Keratinocyte (primary cell): ENCODE data around the gene PTPN14. TPM values are rescaled to one million over a fixed set of nuclear protein-coding genes. Genes with fewer than 3 reads are reported as not detected.

ENCODE experiments used
- DNase-seq: peaks from one replicate; pipeline ENCODE4 v3.0.0-alpha.2; 2011; ENCODE audit warnings: low read depth, missing footprints, low spot score
- FAIRE-seq: peaks from 2 replicates; lab custom pipeline; 2011; peaks lifted over from hg19 to GRCh38; lab: Jason Lieb, UNC
- H2AFZ ChIP-seq: 2 replicates; pipeline ENCODE4 v1.6.0; 2012; ENCODE audit warnings: low read length, control low read depth, inconsistent platforms; ENCODE audit not compliant: control insufficient read depth
- H3K27ac ChIP-seq: 2 replicates; pipeline ENCODE4 v1.5.1; 2011; ENCODE audit warnings: low read length; ENCODE audit not compliant: control insufficient read depth, insufficient read depth
- H3K27me3 ChIP-seq: 3 replicates; pipeline ENCODE4 v1.6.0; 2011; ENCODE audit warnings: low read length; ENCODE audit not compliant: control insufficient read depth, insufficient read depth; ENCODE audit errors: extremely low read depth
- H3K36me3 ChIP-seq, 2 experiments: 2 replicates in 1 of 2; 3 replicates in 1 of 2; pipeline ENCODE4 v1.5.1; 2011; ENCODE audit warnings: low read length in 2 of 2, mild to moderate bottlenecking in 1 of 2; ENCODE audit not compliant: control insufficient read depth in 2 of 2, insufficient read depth in 2 of 2; ENCODE audit errors: extremely low read depth in 1 of 2
- H3K4me1 ChIP-seq: 3 replicates; pipeline ENCODE4 v1.5.1; 2011; ENCODE audit warnings: low read length; ENCODE audit not compliant: control insufficient read depth, insufficient read depth; ENCODE audit errors: extremely low read depth
- H3K4me2 ChIP-seq: 3 replicates; pipeline ENCODE4 v1.6.0; 2011; ENCODE audit warnings: low read depth, low read length; ENCODE audit not compliant: control insufficient read depth, insufficient read depth; ENCODE audit errors: extremely low read depth
- H3K4me3 ChIP-seq, 3 experiments: fragments of 200-600 bp in 1 of 3; sonication (generic) in 1 of 3; 2 replicates in 2 of 3; 3 replicates in 1 of 3; pipeline ENCODE4 v1.5.1; 2011 to 2016; ENCODE audit warnings: low read length in 3 of 3, mild to moderate bottlenecking in 3 of 3, control low read depth in 2 of 3, inconsistent platforms in 1 of 3, low read depth in 1 of 3, mixed read lengths in 1 of 3, mixed run types in 1 of 3, moderate library complexity in 1 of 3; ENCODE audit not compliant: control insufficient read depth in 2 of 3, insufficient read depth in 2 of 3; ENCODE audit errors: extremely low read depth in 1 of 3
- H3K79me2 ChIP-seq: 2 replicates; pipeline ENCODE4 v1.6.0; 2012; ENCODE audit warnings: low read length; ENCODE audit not compliant: control insufficient read depth, insufficient read depth
- H3K9ac ChIP-seq: 3 replicates; pipeline ENCODE4 v1.6.0; 2011; ENCODE audit warnings: low read length; ENCODE audit not compliant: control insufficient read depth, insufficient read depth; ENCODE audit errors: extremely low read depth
- H3K9me1 ChIP-seq: 3 replicates; pipeline ENCODE4 v1.6.0; 2011; ENCODE audit warnings: low read length; ENCODE audit not compliant: control insufficient read depth, insufficient read depth; ENCODE audit errors: extremely low read depth
- H3K9me3 ChIP-seq: 2 replicates; pipeline ENCODE4 v1.5.1; 2012; ENCODE audit warnings: low read depth, low read length; ENCODE audit not compliant: control insufficient read depth
- H4K20me1 ChIP-seq: 3 replicates; pipeline ENCODE4 v1.6.0; 2011; ENCODE audit warnings: low read length; ENCODE audit not compliant: control insufficient read depth, insufficient read depth; ENCODE audit errors: extremely low read depth
- CTCF ChIP-seq, 3 experiments: IDR thresholded peaks in 1 of 3; conservative IDR thresholded peaks in 1 of 3; optimal IDR thresholded peaks in 1 of 3; 2 replicates in 2 of 3; 3 replicates in 1 of 3; pipeline versions ENCODE3 to v1.5.1; 2011; ENCODE audit warnings: low read length in 3 of 3, mild to moderate bottlenecking in 3 of 3, moderate library complexity in 2 of 3, control low read depth in 1 of 3, inconsistent platforms in 1 of 3; ENCODE audit not compliant: insufficient read depth in 2 of 3; ENCODE audit errors: extremely low read depth in 1 of 3
- EZH2 ChIP-seq: IDR thresholded peaks from one replicate; pipeline ENCODE4 v1.6.1; 2012; ENCODE audit warnings: inconsistent platforms, mild to moderate bottlenecking, low read length, moderate library complexity
- dilution Hi-C: fragments of 300-500 bp; cut with MboI; formaldehyde crosslinking; loops from one replicate; pipeline ENCODE4 v1.7.0; 2020; ENCODE audit warnings: low sequenced_read_pairs; ENCODE audit not compliant: extremely low pct_ligation_motif_present
- polyA plus RNA-seq, 5 experiments: library from polyadenylated mRNA; depleted of rRNA in 3 of 5; stranded (reverse) in 3 of 5; stranded (forward) in 1 of 5; unstranded in 1 of 5; fragments of >200 nt; gene quantifications; 1 replicate in 1 of 5; 2 replicates in 3 of 5; 3 replicates in 1 of 5; pipeline versions ENCODE4 v1.2.1 to v1.2.3, GENCODE V29; 2011 to 2012; ENCODE audit warnings: missing spikeins in 2 of 5, low read depth in 1 of 5, low replicate concordance in 1 of 5

PTPN14 gene
- polyA plus RNA-seq, 1 donor (not counting 4 experiments of a cell fraction or from before 2014, with no cell fraction given), result 29.9 TPM

GRCh38 chr1:214305164-214305751 lies 246.1 kb downstream of the PTPN14 start:
- Histone ChIP-seq H3K27me3 (no peaks in the 10 kb centered on the region), H3K4me3 (no peak overlapping the region), H3K36me3 (peaks cover 3 to 4% of the 10 kb centered on the region in 2 experiments), H3K9me3 (no peaks in the 10 kb centered on the region), H3K9ac (no peak overlapping the region), H3K4me2 (no peak overlapping the region), H4K20me1 (no peaks in the 10 kb centered on the region), H3K9me1 (no peaks in the 10 kb centered on the region), H2AFZ (no peak overlapping the region), H3K4me1 (no peaks in the 10 kb centered on the region), H3K79me2 (peaks cover 12% of the 10 kb centered on the region), H3K27ac (no peak overlapping the region)
- TF ChIP-seq EZH2, result no peak
- TF ChIP-seq CTCF (optimal IDR thresholded peaks at IDR 0.05 in 1 of 3, IDR thresholded peaks at IDR 0.05 in 1 of 3, conservative IDR thresholded peaks at IDR 0.05 in 1 of 3; ENCODE audit: extremely low read depth in 1 of 3, insufficient read depth in 2 of 3, low read length in 3 of 3), result no peak
- dilution Hi-C loops, result no loop called here
- no peak for DNase-seq
- FAIRE-seq, result no peak

GRCh38 chr1:214303141-214303930 lies 248.1 kb downstream of the PTPN14 start:
- H3K36me3 ChIP-seq, result peaks cover 3 to 4% of the 10 kb centered on the region in 2 experiments
- no peaks in the 10 kb centered on the region for H3K9me3 ChIP-seq
- H4K20me1 ChIP-seq, result no peaks in the 10 kb centered on the region
- no peak for DNase-seq
- H3K4me3 ChIP-seq, result no peak overlapping the region
- no peaks in the 10 kb centered on the region for H3K4me1 ChIP-seq
- no peak overlapping the region for H2AFZ ChIP-seq
- H3K79me2 ChIP-seq, result peaks cover 12% of the 10 kb centered on the region
- TF ChIP-seq CTCF (optimal IDR thresholded peaks at IDR 0.05 in 1 of 3, IDR thresholded peaks at IDR 0.05 in 1 of 3, conservative IDR thresholded peaks at IDR 0.05 in 1 of 3; ENCODE audit: extremely low read depth in 1 of 3, insufficient read depth in 2 of 3, low read length in 3 of 3), result no peak
- no peak for TF ChIP-seq EZH2
- FAIRE-seq, result no peak
- no peaks in the 10 kb centered on the region for H3K9me1 ChIP-seq
- H3K27ac ChIP-seq, result no peak overlapping the region
- dilution Hi-C loops, result no loop called here
- no peaks in the 10 kb centered on the region for H3K27me3 ChIP-seq
- H3K4me2 ChIP-seq, result no peak overlapping the region
- H3K9ac ChIP-seq, result no peak overlapping the region
